Right renal cortex interstitium (tissue), 3 donors: ENCODE data around the gene ATPAF2. TPM values are rescaled to one million over a fixed set of nuclear protein-coding genes. Genes with fewer than 3 reads are reported as not detected.
"Not testable (repeated sequence)": the region's sequence is repeated elsewhere in the genome, so short reads cannot be mapped to it uniquely, and the experiment has no call there.

Experiments
- DNase-seq, 3 donors: peaks; one replicate each; pipeline ENCODE4 v3.0.0-alpha.2; 2013; ENCODE audit warnings: low read depth in 3 of 3, low spot score in 2 of 3
- polyA plus RNA-seq, 3 donors: library from polyadenylated mRNA; unstranded; fragments of 120-200 nt; gene quantifications; one replicate each; pipeline ENCODE4 v1.2.1, GENCODE V29; 2013; ENCODE audit not compliant: insufficient read length in 3 of 3

The ATPAF2 gene
- polyA plus RNA-seq, 3 donors: 21.8 to 27.0 (median 23.8) TPM

DNA sequence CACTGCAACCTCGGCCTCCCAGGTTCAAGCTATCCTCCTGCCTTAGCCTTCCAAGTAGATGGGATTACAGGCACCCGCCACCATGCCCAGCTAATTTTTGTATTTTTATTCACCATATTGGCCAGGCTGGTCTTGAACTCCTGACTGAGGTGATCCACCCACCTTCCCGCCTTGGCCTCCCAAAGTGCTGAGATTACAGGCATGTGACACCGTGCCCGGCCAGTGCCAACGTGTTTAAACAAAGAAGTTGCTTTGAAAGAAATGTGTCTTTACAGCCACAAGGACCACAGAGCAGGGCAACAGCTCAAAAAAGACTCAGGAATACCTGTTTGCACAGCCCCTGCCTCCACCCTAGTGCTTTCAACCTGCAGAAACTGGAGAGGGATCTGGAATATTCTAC, 25.0 kb downstream of the ATPAF2 start:
- no peak for DNase-seq

DNA sequence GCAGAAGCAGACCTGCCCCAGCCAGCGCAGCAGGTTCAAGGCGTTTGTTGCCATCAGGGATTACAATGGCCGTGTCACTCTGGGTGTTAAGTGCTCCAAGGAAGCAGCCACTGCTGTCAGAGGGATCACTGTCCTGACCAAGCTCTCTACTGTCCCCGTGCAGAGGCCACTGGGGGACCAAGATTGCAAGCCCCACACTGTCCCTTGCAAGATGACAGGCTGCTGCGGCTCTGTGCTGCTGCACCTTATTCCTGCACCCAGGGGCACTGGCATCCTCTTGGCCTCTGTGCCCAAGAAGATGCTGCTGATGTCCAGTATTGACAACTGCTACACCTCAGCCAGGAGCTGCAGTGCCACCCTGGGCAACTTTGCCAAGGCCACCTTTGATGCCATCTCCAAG, 27.7 kb downstream of the ATPAF2 start:
- no peak for DNase-seq

DNA sequence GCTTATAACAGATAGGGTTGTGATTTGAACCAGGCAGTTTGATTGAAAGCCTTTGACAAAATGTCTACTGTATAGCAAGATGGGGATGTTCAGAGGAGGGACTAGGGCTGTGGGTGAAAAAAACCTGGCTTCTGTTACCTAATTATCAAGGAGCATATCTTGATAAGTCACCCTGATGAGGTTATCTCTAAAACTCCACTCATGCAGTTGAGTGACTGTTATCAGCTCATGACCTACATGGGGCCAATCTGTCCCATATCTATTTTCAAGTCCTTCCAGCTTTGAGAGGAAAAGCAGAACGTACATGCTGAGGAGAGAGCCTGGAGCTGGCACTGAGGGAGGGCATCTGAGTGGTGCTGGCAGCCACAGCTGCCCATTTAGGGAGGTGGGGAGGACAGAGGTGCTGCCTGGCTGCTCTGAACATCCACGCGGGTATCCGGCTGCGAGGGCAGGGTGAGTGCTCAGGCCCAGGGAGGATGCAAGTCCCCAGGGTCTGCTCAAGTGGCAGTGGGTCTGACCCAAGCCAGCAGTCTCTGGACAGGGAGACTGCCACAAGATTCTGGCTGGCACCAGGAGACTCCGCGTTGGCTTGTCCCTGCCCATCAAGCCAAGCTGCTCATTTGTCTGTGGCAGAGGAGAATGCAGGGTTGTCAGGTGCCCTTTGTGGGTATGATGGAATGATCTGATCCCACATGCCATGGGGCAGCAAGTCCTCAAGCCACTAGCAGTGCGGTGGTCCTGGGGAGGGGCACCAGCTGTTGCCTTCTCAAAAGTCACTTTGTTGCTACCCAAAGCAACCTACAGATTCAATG, 29.2 kb downstream of the ATPAF2 start:
- DNase-seq: no peak

DNA sequence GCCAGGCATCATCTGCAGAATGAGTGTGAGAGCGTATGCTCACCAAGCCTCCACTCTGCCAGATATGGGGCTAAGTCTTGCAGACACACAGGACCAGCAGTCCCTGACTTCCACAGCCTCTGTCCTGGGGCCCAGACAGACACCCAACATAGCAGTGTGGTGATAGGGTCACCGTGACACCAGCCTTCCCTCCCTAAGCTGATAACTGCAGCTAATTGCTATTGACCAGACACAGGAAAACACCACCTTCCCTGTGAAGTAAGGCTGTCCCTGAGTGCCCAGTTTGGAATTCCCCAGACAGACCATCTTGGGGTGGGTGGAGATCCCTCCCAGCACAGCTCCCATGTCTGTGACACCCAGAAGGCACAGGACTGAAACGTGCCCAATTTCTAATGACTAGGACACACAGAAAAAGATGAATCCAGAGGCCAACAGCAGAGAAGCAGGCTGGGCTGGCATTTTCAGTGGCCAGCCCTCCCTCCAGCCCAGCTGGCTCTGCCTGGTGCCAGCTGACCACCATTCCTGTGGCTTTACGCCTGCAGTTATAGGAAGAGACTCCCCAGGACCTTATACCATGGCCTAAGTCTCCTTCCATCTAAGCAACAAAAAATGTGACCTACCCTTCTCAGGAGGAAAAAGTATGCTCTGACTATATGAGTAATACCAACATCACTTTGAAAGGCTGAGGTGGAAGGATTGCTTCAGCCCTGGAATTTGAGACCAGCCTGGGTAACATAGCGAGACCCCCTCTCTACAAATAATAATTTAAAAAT, 30.3 kb downstream of the ATPAF2 start:
- no peak for DNase-seq

DNA sequence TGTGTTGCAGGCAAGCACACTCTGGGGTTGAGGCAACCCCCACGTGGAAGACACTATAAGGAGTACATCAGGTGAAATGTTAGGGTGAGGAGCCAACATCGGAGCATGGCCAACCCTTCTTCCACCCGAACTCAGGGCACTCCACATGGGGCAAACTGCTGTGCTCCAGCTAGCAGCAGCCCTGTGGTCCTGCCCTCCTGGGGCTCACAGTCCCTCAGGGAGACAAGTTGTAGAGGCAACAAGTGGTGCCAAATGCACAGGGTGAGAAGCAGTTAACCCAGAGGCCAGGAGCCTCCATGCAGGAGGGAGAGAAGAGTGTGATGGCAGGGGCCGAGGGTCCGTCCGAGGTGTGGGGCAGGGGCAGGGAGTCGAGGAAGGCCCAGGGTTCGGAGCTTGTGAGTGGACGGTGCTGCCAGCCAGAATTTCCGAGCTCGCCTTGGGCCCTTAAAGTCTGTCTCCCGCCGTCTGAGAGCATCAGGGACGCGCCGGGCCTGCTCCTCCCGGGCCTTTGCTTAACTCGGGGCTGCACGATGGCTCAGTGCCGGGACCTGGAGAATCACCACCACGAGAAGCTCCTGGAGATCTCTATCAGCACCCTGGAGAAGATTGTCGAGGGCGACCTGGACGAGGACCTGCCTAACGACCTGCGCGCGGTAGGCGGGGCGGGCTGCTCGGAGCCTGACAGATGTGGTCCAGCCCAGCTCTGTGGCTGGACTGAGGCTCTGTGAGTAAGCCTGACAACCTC, 32.3 kb downstream of the ATPAF2 start:
- DNase-seq: no peak

DNA sequence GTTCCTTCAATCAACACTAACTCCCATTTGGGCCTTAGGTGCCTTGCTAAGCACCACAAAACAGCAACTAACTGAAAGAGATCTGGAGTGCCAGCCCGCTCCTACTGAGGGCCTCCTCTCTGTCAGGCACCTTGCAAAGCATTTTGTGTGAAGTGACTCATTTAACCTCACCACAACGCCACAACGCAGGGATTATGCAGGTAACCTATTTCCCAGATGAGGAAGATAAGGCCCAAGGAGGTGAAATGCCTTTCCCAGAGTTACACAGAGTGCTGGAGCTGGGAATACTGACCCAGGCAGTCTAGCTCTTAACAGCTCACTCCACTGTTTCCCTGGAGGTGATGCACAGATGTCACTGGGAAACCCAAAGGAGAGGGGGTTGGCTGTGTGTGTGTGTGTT, 33.5 kb downstream of the ATPAF2 start:
- DNase-seq: no peak

DNA sequence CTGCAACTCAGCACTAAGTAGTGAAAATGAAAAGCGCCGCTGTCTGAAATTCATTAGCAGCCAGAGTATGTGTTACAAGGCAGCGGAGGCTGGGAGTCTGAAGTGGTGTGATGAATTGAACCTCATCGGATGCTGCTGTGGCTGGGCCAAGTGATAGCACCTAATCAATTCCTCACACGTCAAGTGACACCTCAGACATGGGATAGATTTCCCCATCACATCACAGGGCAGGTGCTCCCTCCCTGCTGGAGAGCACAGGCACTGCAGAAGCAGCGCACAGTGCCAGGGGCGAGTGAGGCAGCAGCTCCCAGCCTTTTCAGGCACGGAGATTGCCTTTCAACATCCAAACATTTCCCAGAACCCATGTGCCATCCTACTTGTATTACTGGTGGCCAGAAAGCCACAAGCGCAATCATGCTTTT, 34.1 kb downstream of the ATPAF2 start:
- DNase-seq: peak in 1 of 3 donors; percentile 6

DNA sequence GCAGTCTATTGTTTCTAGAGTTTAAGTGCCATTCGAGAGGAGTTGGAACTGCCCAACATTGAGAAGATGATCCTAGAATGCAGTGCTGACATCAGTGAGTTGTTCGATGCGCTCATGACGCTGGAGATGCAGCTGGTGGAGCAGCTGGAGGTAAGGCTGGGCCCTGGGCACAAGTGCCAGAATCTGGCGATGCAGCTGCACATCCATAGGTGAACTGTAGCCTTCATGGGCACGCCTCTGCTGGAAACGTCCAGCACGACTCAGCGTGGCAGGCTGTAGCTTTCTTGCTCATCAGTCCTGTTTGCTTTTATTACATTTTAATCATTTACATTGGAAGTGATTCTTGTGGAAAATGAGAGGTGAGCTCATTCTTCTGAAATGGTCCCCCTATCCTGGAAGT, 34.6 kb downstream of the ATPAF2 start:
- no peak for DNase-seq

DNA sequence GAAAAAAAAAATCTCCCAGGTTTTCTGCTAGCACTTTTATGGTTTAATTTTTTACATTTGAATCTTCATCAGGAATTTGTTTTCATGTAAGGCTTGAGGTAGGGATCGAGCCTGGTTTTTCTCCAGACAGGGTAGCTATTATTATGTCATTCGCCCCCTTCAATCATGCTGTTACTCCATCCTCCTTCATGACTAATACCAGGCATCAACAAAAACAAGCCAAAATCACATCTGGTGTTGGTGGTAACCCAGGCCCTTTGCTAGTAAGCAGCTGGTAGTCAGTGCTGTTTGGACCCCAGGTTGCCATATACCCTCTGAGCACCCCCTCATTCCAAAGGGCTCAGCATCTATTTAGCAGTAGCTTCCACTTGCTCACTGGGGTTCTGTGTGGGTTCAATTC, 36.8 kb downstream of the ATPAF2 start:
- DNase-seq: no peak

DNA sequence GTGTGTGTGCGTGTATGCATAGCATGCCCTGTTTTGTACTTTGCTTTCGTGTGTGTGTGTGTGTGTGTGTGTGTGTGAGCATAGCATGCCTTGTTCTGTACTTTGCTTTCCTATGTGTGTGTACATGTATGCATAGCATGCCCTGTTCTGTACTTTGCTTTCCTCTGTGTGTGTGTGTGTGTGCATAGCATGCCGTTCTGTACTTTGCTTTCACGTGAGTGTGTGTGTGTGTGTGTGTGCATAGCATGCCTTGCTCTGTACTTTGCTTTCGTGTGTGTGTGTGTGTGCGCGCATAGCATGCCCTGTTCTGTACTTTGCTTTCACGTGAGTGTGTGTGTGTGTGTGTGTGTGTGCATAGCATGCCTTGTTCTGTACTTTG, 38.9 kb downstream of the ATPAF2 start:
- no peak for DNase-seq

DNA sequence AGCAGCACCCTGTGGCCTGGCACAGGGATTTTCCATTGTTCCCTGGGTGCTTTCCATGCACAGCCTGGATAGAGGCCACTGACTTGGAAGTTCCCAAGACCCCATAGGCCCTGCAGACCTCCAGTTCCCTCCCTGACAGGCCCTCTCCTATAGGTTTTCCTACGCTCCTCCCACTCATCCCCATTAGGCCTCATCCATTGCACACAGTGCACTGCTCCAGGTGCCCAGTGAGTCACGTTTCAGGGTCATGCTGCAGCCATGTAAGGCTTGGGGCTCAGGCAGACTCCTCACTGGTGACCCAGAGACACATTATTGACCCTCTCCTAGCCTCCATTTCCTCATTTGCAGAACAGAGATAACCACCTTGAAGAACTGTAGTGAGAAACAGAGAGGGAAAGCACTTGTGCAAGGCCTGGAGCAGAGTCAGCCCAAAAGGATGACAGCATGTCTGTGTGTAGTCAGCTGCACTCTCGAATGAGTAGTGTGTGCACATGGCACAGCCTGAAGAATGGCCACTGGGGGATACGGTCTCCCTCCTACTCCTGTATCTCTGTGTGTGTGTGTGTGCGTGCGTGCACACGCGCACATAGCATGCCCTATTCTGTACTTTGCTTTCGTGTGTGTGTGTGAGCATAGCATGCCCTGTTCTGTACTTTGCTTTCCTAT, 39.5 kb downstream of the ATPAF2 start:
- no peak for DNase-seq

DNA sequence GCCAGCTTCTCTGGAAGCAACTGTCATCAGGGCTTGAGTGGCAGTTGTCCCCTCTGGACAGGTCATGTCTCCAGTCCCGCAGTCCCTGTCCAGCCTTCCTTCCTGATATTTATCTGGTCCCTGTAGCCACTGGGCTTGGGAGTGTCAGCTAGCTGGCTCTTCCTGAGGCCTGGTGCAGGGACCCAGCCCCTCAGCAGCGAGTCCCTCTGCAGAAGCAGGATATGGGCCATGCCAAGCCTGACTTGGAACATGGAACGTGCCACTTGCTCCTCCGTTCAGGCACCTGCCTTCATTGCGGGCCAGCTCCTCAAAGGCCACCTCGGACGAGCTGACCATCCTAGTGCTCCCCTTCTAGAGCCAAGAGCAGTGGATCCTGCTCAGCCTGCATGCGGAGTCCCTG, 40.0 kb downstream of the ATPAF2 start:
- no peak for DNase-seq

DNA sequence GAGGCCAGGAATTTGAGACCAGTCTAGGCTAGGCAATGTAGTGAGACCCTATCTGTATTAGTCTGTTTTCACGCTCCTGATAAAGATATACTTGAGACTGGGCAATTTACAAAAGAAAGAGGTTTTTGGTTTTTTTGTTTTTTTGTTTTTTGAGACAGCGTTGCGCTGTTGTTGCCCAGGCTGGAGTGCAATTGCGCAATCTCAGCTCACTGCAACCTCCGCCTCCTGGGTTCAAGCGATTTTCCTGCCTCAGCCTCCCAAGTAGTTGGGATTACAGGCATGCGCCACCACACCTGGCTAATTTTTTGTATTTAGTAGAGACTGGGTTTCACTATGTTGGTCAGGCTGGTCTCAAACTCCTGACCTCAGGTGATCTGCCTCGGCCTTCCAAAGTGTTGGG, 43.1 kb downstream of the ATPAF2 start:
- not testable (repeated sequence) for DNase-seq

DNA sequence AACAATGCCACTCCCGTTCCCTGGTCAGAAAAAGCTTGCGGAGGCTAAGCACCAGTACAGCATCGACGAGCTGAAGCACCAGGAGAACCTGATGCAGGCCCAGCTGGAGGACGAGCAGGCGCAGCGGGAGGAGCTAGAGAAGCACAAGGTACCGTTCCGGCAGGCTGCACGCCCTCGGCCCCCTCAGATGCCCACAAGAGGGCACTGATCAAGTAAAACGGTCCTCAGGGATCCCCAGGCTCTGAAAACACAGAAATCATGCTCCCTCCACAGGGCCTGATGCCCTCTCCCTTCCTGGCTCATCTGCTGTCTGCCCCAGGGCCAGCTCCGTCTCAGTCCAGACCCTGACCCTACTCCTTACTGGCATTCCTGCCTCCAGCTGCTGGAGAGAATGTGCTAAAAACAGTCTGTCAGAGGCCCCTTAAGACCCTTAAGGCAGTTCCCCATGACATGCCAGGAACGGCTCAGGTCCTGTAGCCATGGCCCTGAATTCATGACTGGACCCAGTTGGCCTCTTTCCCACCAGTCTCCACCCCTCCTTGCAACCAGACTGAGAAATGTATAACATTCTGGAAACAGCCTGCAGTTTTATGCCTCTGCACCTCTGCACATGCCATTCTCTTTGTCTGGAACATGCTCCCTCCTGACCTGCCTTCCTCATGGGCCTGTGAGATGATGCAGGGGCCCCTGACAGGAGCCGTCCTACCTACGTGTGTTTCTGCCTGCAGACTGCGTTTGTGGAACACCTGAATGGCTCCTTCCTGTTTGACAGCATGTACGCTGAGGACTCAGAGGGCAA, 44.5 kb downstream of the ATPAF2 start:
- no peak for DNase-seq

DNA sequence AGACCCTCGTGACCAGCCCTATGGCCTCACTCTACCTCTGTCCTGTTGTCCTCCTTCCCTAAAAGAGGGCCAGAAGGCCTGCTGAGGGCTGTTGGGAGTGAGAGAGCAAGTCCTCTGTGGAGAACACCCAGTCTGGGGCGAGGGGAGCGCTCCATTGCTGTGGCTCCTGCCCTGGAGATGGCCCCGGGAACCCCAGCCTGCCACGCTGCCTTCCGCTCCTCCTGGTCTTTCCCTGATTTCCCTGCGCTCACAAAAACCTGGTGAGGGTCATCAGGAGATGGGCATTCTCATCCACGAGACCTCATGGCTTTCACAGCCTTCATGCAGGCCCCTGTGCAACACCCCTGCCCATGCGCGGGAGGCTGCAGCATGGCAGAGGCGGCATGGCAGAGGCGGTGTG, 45.1 kb downstream of the ATPAF2 start:
- DNase-seq: no peak

DNA sequence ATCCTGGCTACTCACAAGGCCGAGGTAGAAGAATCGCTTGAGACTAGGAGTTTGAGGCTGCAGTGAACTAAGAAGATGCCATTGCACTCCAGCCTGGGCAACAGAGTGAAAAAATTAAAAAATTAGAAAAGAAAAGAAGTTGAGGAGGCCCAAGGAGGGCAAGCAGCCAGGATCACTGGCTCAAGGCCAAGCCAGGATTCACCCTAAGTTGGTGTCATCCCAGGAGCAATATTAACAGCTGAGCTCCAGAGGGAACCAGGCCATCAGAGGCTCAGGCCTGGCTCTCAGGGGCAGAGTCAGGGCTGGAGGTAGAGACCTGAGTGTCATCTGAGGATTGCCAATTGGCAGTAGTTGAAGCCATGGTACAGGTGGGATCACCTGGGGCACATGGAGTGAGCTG, 45.6 kb downstream of the ATPAF2 start:
- DNase-seq: no peak

DNA sequence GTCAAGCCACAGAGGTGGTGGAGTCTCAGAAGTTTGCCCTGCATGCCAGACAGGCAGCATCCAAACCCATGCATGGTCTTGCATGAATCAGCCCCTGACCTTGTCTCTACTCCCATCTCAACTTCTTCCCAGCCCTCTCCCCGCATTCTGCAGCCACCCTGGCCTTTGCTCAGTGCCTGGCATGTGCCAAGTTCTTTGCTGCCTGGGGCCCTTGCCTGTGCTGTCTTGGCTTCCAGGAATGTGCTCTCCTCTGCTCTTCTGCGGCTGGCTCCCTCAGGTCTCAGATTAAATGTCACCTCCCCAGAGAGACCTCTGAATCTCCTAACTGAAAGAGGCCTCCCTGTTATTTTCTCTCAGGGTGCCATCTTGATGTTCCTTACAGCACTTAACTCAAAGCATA, 48.7 kb downstream of the ATPAF2 start:
- DNase-seq: no peak

DNA sequence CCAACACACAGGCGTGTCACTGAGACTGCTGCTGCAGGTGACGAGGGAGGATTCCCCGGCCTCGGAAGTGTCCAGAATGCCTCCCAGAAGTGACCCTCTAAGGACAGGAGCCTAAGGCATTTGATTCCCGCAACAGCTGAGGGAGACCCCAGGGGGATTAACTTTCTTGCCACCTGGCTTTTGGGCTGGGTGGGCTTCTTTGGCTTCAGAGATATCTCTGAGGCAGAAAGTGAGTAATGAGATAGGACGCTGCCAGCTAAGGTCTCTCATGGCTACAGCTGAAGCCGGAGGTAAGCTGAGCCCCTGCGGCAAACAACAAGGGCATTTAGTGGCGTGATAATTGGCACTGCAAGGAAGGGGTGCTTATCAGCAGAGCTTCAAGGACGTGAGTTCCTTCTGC, 49.4 kb downstream of the ATPAF2 start:
- no peak for DNase-seq

DNA sequence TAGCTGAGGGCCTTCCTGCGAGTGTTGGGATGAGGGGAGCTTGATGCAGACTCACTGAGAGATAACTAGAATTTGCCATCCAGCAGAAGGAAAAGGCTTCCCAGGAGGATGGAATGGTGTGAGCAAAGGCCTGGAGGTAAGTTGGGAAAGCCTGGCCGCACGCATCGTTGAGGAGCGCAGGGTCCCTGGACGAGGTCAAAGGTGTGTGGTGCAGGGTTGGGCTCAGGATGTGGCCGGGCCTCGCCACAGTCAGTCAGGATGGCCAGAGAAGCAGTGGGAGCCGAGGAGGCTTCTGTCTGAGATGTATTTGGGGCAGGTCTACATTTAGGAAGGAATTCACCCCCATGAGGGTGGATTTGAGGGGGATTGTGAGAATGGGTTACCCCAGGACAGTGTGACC, 49.9 kb downstream of the ATPAF2 start:
- no peak for DNase-seq

DNA sequence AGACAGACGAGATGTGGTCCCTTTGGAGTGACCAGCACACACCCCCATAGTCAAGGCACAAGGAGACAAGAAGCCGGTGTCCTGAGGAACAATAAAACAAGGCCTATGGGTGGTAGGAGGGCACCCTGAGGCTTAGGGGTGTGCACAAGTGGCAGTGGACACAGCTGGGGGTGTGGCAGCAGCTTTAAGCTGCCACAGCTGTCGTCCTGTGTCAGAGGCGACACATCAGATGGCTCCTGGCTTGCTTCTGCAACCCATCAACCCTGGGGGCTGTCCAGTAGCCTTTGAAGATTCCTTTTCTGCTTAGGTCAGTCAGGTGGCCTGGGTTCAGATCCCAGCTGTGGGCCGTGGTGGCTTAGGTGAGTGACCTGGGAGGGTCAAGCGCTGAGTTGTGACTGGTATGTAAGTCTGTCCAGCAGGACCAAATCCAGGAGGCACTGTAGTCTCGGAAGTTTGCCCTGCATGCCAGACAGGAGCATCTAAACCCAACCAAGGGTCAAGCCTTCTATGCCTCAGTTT, 50.5 kb downstream of the ATPAF2 start:
- no peak for DNase-seq
